GF-D8 (cell line): ENCODE results near the gene C7orf57.

Source experiments
- DNase-seq: peaks from one replicate; lab custom pipeline; 2025; lab: John Stamatoyannopoulos, UW

Gene C7orf57

DNA sequence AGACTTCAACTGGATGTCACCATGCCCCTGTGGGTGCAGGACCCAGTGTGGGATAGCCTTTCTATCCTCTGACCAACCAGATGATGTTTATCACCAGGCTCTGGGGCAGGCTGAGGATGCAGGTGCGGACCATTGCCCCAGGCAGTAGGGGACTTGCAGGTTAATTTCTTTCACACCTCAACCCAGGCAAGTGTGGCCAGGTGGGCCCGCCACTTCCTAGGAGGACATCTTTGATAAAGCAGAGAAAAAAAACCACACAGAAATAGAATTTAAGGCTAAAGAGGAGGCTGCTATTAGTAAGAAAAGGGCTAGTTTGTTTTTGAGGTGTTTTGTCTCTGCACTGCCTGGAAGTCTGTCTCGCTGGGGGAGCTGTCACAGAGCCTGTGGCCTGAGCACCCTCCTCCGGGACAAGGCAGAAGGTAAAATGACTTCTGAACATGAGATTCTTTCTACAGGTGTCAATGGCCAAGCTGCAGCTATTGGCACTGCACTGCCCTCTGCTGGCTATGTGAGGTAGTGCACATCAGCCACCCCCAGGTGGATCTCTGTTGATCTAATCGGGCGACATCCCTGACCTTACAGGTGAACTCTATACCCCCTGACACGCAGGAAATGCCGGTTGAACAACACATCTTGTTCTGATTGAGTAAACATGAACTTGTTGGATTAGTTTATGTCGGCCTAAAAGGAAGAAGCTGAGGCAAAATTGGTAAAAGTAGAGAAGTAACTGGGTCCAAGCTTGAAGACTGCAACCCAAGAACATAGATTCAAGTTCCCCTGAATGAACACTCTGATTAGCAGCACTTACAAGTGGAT is 74.7 kb downstream of the C7orf57 start:
- DNase-seq = peak; percentile 33

DNA sequence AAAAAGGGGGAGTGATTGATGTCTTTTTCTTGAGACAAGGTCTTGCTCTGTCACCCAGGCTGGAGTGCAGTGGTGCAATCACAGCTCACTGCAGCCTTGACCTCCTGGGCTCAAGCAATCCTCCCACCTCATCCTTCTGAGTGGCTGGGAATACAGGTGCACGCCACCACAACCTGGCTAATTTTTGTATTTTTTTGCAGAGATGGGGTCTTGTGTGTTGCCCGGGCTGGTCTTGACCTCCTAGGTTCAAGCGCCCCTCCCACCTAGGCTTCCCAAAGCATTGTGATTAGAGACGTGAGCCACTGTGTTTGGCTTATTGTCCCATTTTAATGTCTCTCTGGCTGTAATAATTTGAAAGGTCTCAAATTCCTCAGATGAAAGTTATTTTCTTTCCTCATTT is 75.5 kb downstream of the C7orf57 start:
- no peak for DNase-seq
